ENCODE measurements around the gene TAS2R46.
"Not testable (repeated sequence)": the region's sequence is repeated elsewhere in the genome, so short reads cannot be mapped to it uniquely, and the experiment has no call there.

GRCh38 chr12:11049806-11050531, 12.1 kb downstream of the TAS2R46 start:
- not testable (repeated sequence) for TF ChIP-seq CTCF (IDR thresholded peaks at IDR 0.05); EZH2 (IDR thresholded peaks at IDR 0.05; ENCODE audit: borderline replicate concordance, insufficient read depth, low read depth, low read length, poor library complexity, severe bottlenecking)
